Left ventricle myocardium inferior (tissue), 1 donor: ENCODE data around the gene ZNF414. TPM values are rescaled to one million over a fixed set of nuclear protein-coding genes. Genes with fewer than 3 reads are reported as not detected.

Experiments
- DNase-seq: peaks from one replicate; pipeline ENCODE4 v3.0.0-alpha.2; 2020
- H3K27ac ChIP-seq: fragments of 200-600 bp; replicated peaks from 2 replicates; pipeline ENCODE4 v1.8.0; 2021
- H3K27me3 ChIP-seq: fragments of 200-600 bp; 2 replicates; pipeline ENCODE4 v1.8.0; 2021; ENCODE audit warnings: low read depth
- H3K36me3 ChIP-seq: fragments of 200-600 bp; 2 replicates; pipeline ENCODE4 v1.8.0; 2021
- H3K4me1 ChIP-seq: fragments of 200-600 bp; 2 replicates; pipeline ENCODE4 v1.8.0; 2021
- H3K4me3 ChIP-seq: fragments of 200-600 bp; 2 replicates; pipeline ENCODE4 v1.8.0; 2021; ENCODE audit warnings: mild to moderate bottlenecking, moderate library complexity
- H3K9me3 ChIP-seq: fragments of 200-600 bp; replicated peaks from 2 replicates; pipeline ENCODE4 v1.8.0; 2021
- intact Hi-C: fragments of 100-400 bp; cut with micrococcal nuclease; formaldehyde crosslinking; loops from one replicate; pipeline ENCODE4 v1.11.0; 2022
- total RNA-seq: library from RNA; stranded (reverse); fragmentation: NEBNext Ultra II Directional; extraction: Animal tissue kit (Norgen Biotek cat#: 25700); gene quantifications from one replicate; pipeline ENCODE4 v1.2.1, GENCODE V29; 2021
- TF ChIP-seq, protein P1 (sequence below): fragments of 200-600 bp; IDR thresholded peaks from 2 replicates; pipeline ENCODE4 v1.8.0; 2021; ENCODE audit warnings: antibody characterized with exemption, mild to moderate bottlenecking, borderline replicate concordance
- donor health status: DM: no; HTN: yes; CAD: no; lungs with severe emphysema.

Gene ZNF414
- total RNA-seq, 1 donor from 2014 or later, result 17.0 TPM

- intact Hi-C loops, result no loop called here
- H3K36me3 ChIP-seq, result no peaks in the 10 kb centered on the region
- no peak for DNase-seq
These were observed 15.5 kb upstream of the ZNF414 start for GRCh38 chr19:8529369-8530006.

GRCh38 chr19:8528500-8528899 is 14.5 kb upstream of the ZNF414 start:
- Histone ChIP-seq H3K4me1 (peaks cover 18% of the 10 kb centered on the region), H3K36me3 (no peaks in the 10 kb centered on the region), H3K4me3 (no peak overlapping the region), H3K27me3 (no peaks in the 10 kb centered on the region), H3K9me3 (no peaks in the 10 kb centered on the region), H3K27ac (no peak overlapping the region)
- no peak for DNase-seq
- intact Hi-C loops, result no loop called here
- TF ChIP-seq, protein P1, sequence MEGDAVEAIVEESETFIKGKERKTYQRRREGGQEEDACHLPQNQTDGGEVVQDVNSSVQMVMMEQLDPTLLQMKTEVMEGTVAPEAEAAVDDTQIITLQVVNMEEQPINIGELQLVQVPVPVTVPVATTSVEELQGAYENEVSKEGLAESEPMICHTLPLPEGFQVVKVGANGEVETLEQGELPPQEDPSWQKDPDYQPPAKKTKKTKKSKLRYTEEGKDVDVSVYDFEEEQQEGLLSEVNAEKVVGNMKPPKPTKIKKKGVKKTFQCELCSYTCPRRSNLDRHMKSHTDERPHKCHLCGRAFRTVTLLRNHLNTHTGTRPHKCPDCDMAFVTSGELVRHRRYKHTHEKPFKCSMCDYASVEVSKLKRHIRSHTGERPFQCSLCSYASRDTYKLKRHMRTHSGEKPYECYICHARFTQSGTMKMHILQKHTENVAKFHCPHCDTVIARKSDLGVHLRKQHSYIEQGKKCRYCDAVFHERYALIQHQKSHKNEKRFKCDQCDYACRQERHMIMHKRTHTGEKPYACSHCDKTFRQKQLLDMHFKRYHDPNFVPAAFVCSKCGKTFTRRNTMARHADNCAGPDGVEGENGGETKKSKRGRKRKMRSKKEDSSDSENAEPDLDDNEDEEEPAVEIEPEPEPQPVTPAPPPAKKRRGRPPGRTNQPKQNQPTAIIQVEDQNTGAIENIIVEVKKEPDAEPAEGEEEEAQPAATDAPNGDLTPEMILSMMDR, result no peak

More at GRCh38 chr19:8529369-8530006, 15.5 kb upstream of the ZNF414 start:
- no peaks in the 10 kb centered on the region for H3K27me3 ChIP-seq
- H3K4me3 ChIP-seq, result no peak overlapping the region
- no peak overlapping the region for H3K27ac ChIP-seq
- H3K4me1 ChIP-seq, result peaks cover 18% of the 10 kb centered on the region
- TF ChIP-seq, protein P1, result no peak
- H3K9me3 ChIP-seq, result no peaks in the 10 kb centered on the region

DNA sequence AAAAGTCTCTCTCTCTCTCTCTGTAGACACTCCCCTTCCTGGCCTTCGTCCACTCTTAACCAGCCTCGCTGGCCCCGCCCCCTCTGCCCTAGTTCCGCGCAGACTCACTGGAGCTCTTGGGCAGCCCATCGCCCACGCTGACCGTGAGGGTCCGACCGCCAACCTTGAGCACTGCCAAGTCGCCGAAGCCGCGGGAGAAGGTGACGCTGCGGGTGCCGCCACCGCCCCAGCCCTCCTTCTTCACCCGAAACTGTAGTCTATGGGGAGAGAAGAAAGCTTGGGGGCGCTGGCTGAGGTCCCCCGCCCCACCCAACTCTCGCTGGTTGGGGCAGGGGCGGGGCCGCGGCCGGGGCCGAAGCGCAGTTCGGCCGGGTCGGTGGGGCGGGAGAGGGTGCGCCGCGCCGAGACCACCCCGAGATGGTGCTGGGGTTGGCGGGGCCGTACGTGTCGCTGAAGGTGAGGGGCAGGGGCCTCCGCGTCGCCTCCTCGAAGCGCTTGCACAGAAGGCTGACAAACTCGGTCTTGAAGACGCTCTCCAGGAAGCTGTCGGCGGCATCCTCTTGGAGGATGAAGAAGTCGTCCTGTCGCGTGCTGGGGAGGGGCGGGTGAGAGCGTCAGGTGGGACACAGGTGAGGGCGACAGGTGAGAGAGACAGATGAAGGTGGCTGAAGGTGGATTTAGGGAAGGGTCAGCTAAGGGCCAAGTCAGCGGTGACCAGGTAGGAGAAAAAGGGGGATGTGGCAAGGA is 12.6 kb upstream of the ZNF414 start:
- intact Hi-C loops, result no loop called here

DNA sequence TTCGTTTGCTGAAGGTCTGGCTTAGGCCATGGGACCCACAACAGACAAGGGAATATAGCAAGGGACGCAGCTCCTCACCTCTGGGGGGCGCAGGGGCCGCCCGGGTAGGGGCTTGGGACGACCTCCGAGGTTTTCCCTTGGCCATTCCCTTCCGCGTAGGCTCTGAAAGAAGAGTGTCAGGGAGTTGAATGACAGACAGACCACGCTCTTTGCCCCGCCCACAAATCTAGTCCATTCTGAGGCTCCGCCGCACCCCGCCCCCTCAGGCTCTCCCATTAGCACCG is 11.4 kb upstream of the ZNF414 start:
- DNase-seq, result no peak
- Histone ChIP-seq H3K27ac (peak overlapping the region; percentile 88), H3K4me3 (peak overlapping the region; percentile 79), H3K27me3 (no peaks in the 10 kb centered on the region), H3K36me3 (no peaks in the 10 kb centered on the region), H3K4me1 (peaks cover 18% of the 10 kb centered on the region), H3K9me3 (no peaks in the 10 kb centered on the region)
- TF ChIP-seq, protein P1, result peak; percentile 41
- intact Hi-C loops, result no loop called here

More for the DNA sequence above, 12.6 kb upstream of the ZNF414 start:
- no peaks in the 10 kb centered on the region for H3K36me3 ChIP-seq
- H3K4me3 ChIP-seq, result peak overlapping the region; percentile 79
- TF ChIP-seq, protein P1, result no peak
- no peaks in the 10 kb centered on the region for H3K27me3 ChIP-seq
- DNase-seq, result peak; percentile 90
- H3K9me3 ChIP-seq, result no peaks in the 10 kb centered on the region
- H3K4me1 ChIP-seq, result peaks cover 18% of the 10 kb centered on the region
- peak overlapping the region; percentile 88 for H3K27ac ChIP-seq

DNA sequence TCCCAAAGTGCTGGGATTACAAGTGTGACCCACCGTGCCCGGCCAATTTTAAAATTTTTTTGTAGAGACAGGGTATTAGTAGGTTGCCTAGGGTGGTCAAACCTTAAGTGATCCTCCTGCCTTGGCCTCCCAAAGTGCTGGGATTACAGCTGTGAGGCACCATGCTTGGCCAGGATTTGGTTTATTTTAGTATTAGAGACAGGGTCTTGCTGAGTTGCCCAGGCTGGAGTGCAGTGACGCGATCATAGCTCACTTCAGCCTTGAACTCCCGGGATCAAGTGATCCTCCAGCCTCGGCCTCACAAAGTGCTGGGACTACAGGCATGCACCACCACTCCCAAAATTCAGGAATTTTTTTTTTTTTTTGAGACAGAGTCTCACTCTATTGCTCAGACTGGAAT is 5.4 kb upstream of the ZNF414 start:
- peaks cover 10% of the 10 kb centered on the region for H3K4me1 ChIP-seq
- TF ChIP-seq, protein P1, result no peak
- no peaks in the 10 kb centered on the region for H3K9me3 ChIP-seq
- no peak for DNase-seq
- no peaks in the 10 kb centered on the region for H3K27me3 ChIP-seq
- no peaks in the 10 kb centered on the region for H3K36me3 ChIP-seq
- H3K4me3 ChIP-seq, result no peak overlapping the region
- intact Hi-C loops, result no loop called here
- no peak overlapping the region for H3K27ac ChIP-seq
